GM12892 (cell line): ENCODE data around the gene MYH8.

Experiments
- POLR2A ChIP-seq: IDR thresholded peaks from 2 replicates; pipeline ENCODE4 v1.6.1; 2011; ENCODE audit warnings: low read depth, low read length, control low read depth
- POLR2AphosphoS5 ChIP-seq: IDR thresholded peaks from 2 replicates; pipeline ENCODE4 v1.6.1; 2011; ENCODE audit warnings: low read depth, low read length, control low read depth

DNA sequence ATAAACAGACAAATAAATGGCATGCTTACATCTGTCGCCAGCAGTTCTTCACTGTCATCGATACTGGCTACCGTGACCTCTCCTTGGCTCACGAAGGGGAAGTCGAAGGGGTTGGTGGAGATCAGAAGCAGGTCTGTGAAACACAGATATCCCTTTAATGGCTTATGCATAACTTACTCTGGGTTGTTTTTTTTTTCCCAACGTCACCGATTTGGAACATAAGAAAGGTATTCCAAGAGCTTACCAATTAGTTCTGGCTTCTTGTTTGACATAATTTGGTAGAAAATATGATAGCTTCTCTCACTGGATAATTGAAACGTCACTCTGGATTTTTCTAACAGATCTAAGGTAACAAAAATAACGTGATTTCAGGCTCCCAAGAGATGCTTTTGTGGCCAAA, 67.1 kb downstream of the MYH8 start:
- no peak for TF ChIP-seq POLR2A
- TF ChIP-seq POLR2AphosphoS5, result no peak
